H9 (cell line): ENCODE measurements around the gene MAGEA4. TPM values are rescaled to one million over a fixed set of nuclear protein-coding genes. Genes with fewer than 3 reads are reported as not detected.

Experiments used
- DNase-seq: peaks from one replicate; pipeline ENCODE4 v3.0.0-alpha.2; 2017
- H2AFZ ChIP-seq: one replicate; pipeline ENCODE4 v1.6.1; 2013; ENCODE audit warnings: mild to moderate bottlenecking, low read length, control low read depth, moderate library complexity
- H2AK5ac ChIP-seq: 2 replicates; pipeline ENCODE4 v1.6.1; 2013; ENCODE audit warnings: low read length, control low read depth, mixed read lengths; ENCODE audit not compliant: insufficient read length
- H2BK120ac ChIP-seq: one replicate; pipeline ENCODE4 v1.6.1; 2013; ENCODE audit warnings: low read depth, mild to moderate bottlenecking, low read length, control low read depth, inconsistent platforms; ENCODE audit not compliant: poor library complexity, severe bottlenecking
- H2BK12ac ChIP-seq: 2 replicates; pipeline ENCODE4 v1.6.1; 2013; ENCODE audit warnings: low read length, control low read depth, mixed read lengths, low read depth; ENCODE audit not compliant: insufficient read length
- H2BK15ac ChIP-seq: 2 replicates; pipeline ENCODE4 v1.6.1; 2013; ENCODE audit warnings: low read depth, low read length, control low read depth
- H2BK20ac ChIP-seq: one replicate; pipeline ENCODE4 v1.6.1; 2013; ENCODE audit warnings: low read depth, mild to moderate bottlenecking, low read length, control low read depth, inconsistent platforms; ENCODE audit not compliant: poor library complexity, severe bottlenecking
- H2BK5ac ChIP-seq: 2 replicates; pipeline ENCODE4 v1.6.1; 2013; ENCODE audit warnings: low read length, control low read depth, mixed read lengths; ENCODE audit not compliant: insufficient read length
- H3K14ac ChIP-seq: 2 replicates; pipeline ENCODE4 v1.6.1; 2013; ENCODE audit warnings: low read length, control low read depth; ENCODE audit not compliant: insufficient read depth
- H3K18ac ChIP-seq: 2 replicates; pipeline ENCODE4 v1.6.1; 2013; ENCODE audit warnings: low read depth, mild to moderate bottlenecking, mixed read lengths, low read length, control low read depth; ENCODE audit not compliant: insufficient read length
- H3K23ac ChIP-seq: 2 replicates; pipeline ENCODE4 v1.6.1; 2013; ENCODE audit warnings: low read length, control low read depth, mixed read lengths, low read depth; ENCODE audit not compliant: insufficient read length
- H3K23me2 ChIP-seq: 2 replicates; pipeline ENCODE4 v1.6.1; 2013; ENCODE audit warnings: low read depth, mild to moderate bottlenecking, mixed read lengths, low read length, control low read depth; ENCODE audit not compliant: insufficient read length, poor library complexity, severe bottlenecking
- H3K27ac ChIP-seq: 2 replicates; pipeline ENCODE4 v1.5.1; 2013; ENCODE audit warnings: low read length, control low read depth, mixed read lengths, low read depth; ENCODE audit not compliant: insufficient read length
- H3K27me3 ChIP-seq: 2 replicates; pipeline ENCODE4 v1.6.1; 2013; ENCODE audit warnings: low read length, control low read depth, inconsistent platforms; ENCODE audit not compliant: insufficient read depth
- H3K4ac ChIP-seq: 2 replicates; pipeline ENCODE4 v1.6.1; 2013; ENCODE audit warnings: low read depth, mild to moderate bottlenecking, control low read depth, inconsistent platforms, low read length, moderate library complexity
- H3K4me1 ChIP-seq: 2 replicates; pipeline ENCODE4 v1.6.1; 2013; ENCODE audit warnings: low read length, control low read depth, inconsistent platforms; ENCODE audit not compliant: insufficient read depth
- H3K4me2 ChIP-seq: 2 replicates; pipeline ENCODE4 v1.6.1; 2013; ENCODE audit warnings: low read length, control low read depth, mixed read lengths; ENCODE audit not compliant: insufficient read length, insufficient read depth
- H3K56ac ChIP-seq: 2 replicates; pipeline ENCODE4 v1.6.1; 2013; ENCODE audit warnings: low read depth, mild to moderate bottlenecking, mixed read lengths, low read length, control low read depth; ENCODE audit not compliant: insufficient read length
- H3K79me1 ChIP-seq: 2 replicates; pipeline ENCODE4 v1.6.1; 2013; ENCODE audit warnings: low read depth, mild to moderate bottlenecking, moderate library complexity, low read length, control low read depth, inconsistent platforms; ENCODE audit not compliant: insufficient read depth, poor library complexity, severe bottlenecking
- H3K79me2 ChIP-seq: 2 replicates; pipeline ENCODE4 v1.6.1; 2013; ENCODE audit warnings: low read length, control low read depth, inconsistent platforms; ENCODE audit not compliant: insufficient read depth
- H3K9ac ChIP-seq: 2 replicates; pipeline ENCODE4 v1.6.1; 2013; ENCODE audit warnings: low read length, control low read depth, mixed read lengths; ENCODE audit not compliant: insufficient read length; ENCODE audit errors: extremely low read depth
- H3K9me3 ChIP-seq: one replicate; pipeline ENCODE4 v1.6.1; 2013; ENCODE audit warnings: low read depth, low read length, inconsistent platforms; ENCODE audit not compliant: control insufficient read depth
- H3T11ph ChIP-seq: one replicate; pipeline ENCODE4 v1.6.1; 2013; ENCODE audit warnings: mild to moderate bottlenecking, low read length, control low read depth, inconsistent platforms
- H4K20me1 ChIP-seq: one replicate; pipeline ENCODE4 v1.6.1; 2013; ENCODE audit not compliant: control insufficient read depth, insufficient read length, insufficient read depth
- H4K5ac ChIP-seq: 2 replicates; pipeline ENCODE4 v1.6.1; 2013; ENCODE audit warnings: low read depth, mild to moderate bottlenecking, mixed read lengths, low read length, control low read depth; ENCODE audit not compliant: insufficient read length
- H4K8ac ChIP-seq: replicated peaks from 2 replicates; pipeline ENCODE4 v1.6.1; 2013; ENCODE audit warnings: low read length, control low read depth, mixed read lengths, low read depth; ENCODE audit not compliant: insufficient read length
- H4K91ac ChIP-seq: 2 replicates; pipeline ENCODE4 v1.6.1; 2013; ENCODE audit warnings: low read depth, mild to moderate bottlenecking, moderate library complexity, mixed read lengths, low read length, control low read depth; ENCODE audit not compliant: insufficient read length
- H3K27ac Mint-ChIP-seq, 3 experiments: 2 replicates in 2 of 3; 3 replicates in 1 of 3; pipeline ENCODE4 v1.8.0; 2020 to 2021; ENCODE audit warnings: mixed read lengths in 3 of 3, mild to moderate bottlenecking in 1 of 3, moderate library complexity in 1 of 3
- H3K27me3 Mint-ChIP-seq: 2 replicates; pipeline ENCODE4 v1.8.0; 2021; ENCODE audit warnings: low read depth, mild to moderate bottlenecking, moderate library complexity, mixed read lengths
- H3K36me3 Mint-ChIP-seq, 3 experiments: 2 replicates in 2 of 3; 3 replicates in 1 of 3; pipeline ENCODE4 v1.8.0; 2020 to 2021; ENCODE audit warnings: low read depth in 3 of 3, mixed read lengths in 3 of 3; ENCODE audit not compliant: insufficient read depth in 1 of 3
- H3K4me1 Mint-ChIP-seq, 2 experiments: 2 replicates each; pipeline ENCODE4 v1.8.0; 2020; ENCODE audit warnings: mixed read lengths in 2 of 2
- H3K4me3 Mint-ChIP-seq, 2 experiments: 2 replicates in 1 of 2; 3 replicates in 1 of 2; pipeline ENCODE4 v1.8.0; 2020 to 2021; ENCODE audit warnings: mild to moderate bottlenecking in 2 of 2, mixed read lengths in 2 of 2, moderate library complexity in 1 of 2
- H3K9me3 Mint-ChIP-seq, 2 experiments: 2 replicates in 1 of 2; 3 replicates in 1 of 2; pipeline ENCODE4 v1.8.0; 2020; ENCODE audit warnings: mild to moderate bottlenecking in 2 of 2, mixed read lengths in 2 of 2, moderate library complexity in 1 of 2
- CTCF ChIP-seq: fragments of 200-600 bp; sonication (generic); conservative IDR thresholded peaks from 3 replicates; pipeline ENCODE4 v1.8.0; 2021; ENCODE audit warnings: antibody characterized with exemption, mild to moderate bottlenecking
- WGBS: extraction: QIAGEN DNeasy Blood & Tissue Kit; methylation state at CpG from one replicate; pipeline ENCODE4 v1.1.7; 2013; ENCODE audit warnings: missing lambda C conversion rate, low lambda C conversion rate, mixed read lengths; ENCODE audit not compliant: insufficient read length; ENCODE audit errors: extremely low coverage; 5-methylcytosine and 5-hydroxymethylcytosine counted together
- total RNA-seq: library from RNA; stranded (reverse); gene quantifications from 2 replicates; pipeline ENCODE4 v1.2.1, GENCODE V29; 2021

MAGEA4 gene
- total RNA-seq, 1 experiment from 2014 or later, result 0.68 TPM

- H2BK12ac ChIP-seq, result no peak overlapping the region
- no peak overlapping the region for H4K8ac ChIP-seq
- no peak overlapping the region for H3K4me2 ChIP-seq
- Mint-ChIP-seq H3K36me3 (no peaks in the 10 kb centered on the region; a peak in 1 of 7 replicates), H3K4me1 (peaks cover 3 to 4% of the 10 kb centered on the region in 2 experiments; a peak in 1 of 4 replicates), H3K4me3 (no peak overlapping the region), H3K27ac (no peak overlapping the region), H3K9me3 (peaks cover 67 to 73% of the 10 kb centered on the region in 2 experiments), H3K27me3 (no peaks in the 10 kb centered on the region; the same call in 1 of the 2 replicates)
- H3K79me2 ChIP-seq, result no peaks in the 10 kb centered on the region
- H2BK5ac ChIP-seq, result no peak overlapping the region
- no peak overlapping the region for H3K9ac ChIP-seq
- H2BK120ac ChIP-seq, result no peak overlapping the region
- no peaks in the 10 kb centered on the region for H3K4me1 ChIP-seq
- H3K18ac ChIP-seq, result no peak overlapping the region
- WGBS, result no CpG with 5 or more reads among the region's 6 CpGs
- no peak for TF ChIP-seq CTCF
- no peak overlapping the region for H4K5ac ChIP-seq
- peaks cover 34% of the 10 kb centered on the region for H3K9me3 ChIP-seq
- H3K27me3 ChIP-seq, result no peaks in the 10 kb centered on the region
- DNase-seq, result no peak
- H3K4ac ChIP-seq, result no peak overlapping the region
- H4K91ac ChIP-seq, result no peak overlapping the region
- no peaks in the 10 kb centered on the region for H3K79me1 ChIP-seq
- no peak overlapping the region for H2BK15ac ChIP-seq
- H3T11ph ChIP-seq, result no peak overlapping the region
- H3K14ac ChIP-seq, result no peak overlapping the region
- H3K27ac ChIP-seq, result no peak overlapping the region
- no peak overlapping the region for H2AFZ ChIP-seq
- no peaks in the 10 kb centered on the region for H4K20me1 ChIP-seq
- H3K23ac ChIP-seq, result no peak overlapping the region
- no peak overlapping the region for H3K56ac ChIP-seq
- H2AK5ac ChIP-seq, result no peak overlapping the region
- H2BK20ac ChIP-seq, result no peak overlapping the region
- H3K23me2 ChIP-seq, result no peaks in the 10 kb centered on the region
Measured at GRCh38 chrX:151923648-151924047, 11.0 kb downstream of the MAGEA4 start.
